ENCODE data around the gene OR13C5.

GRCh38 chr9:104575456-104575855 is 23.8 kb downstream of the OR13C5 start:
- TF ChIP-seq POLR2AphosphoS5 (IDR thresholded peaks at IDR 0.05; ENCODE audit: low read depth, low read length) (no peak), POLR2A (IDR thresholded peaks at IDR 0.05; ENCODE audit: low read depth, low read length) (no peak), TAF1 (IDR thresholded peaks at IDR 0.05; ENCODE audit: borderline replicate concordance, low read depth, low read length) (no peak)
